ENCODE data around the gene ATP8B2. TPM values are rescaled to one million over a fixed set of nuclear protein-coding genes. Genes with fewer than 3 reads are reported as not detected.

ATP8B2 gene
- total and polyA plus RNA-seq, 4 donors = 0.75 to 16.2 (median 5.3) TPM

DNA sequence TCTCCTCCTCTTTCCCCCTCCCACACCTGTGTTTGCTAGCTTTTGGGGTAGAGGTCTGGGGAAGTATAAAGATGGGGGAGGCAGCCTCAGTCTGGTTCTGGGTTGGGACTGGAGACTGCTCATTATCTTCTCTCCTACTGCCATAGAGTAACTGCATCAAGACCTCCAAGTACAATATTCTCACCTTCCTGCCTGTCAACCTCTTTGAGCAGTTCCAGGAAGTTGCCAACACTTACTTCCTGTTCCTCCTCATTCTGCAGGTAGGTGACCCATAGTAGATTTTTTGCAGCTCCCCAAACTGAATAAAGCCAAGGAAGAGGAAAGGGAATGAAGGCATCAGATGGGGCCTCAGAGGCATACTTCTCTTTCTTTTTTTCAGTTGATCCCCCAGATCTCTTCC is 5.3 kb downstream of the ATP8B2 start:
- H3K4me3 ChIP-seq (ENCODE audit: low read depth in 1 of 3, low read length in 3 of 3) = no peak overlapping the region
- no peaks in the 10 kb centered on the region for H3K9me3 ChIP-seq (ENCODE audit: control insufficient read depth in 4 of 4, low read length in 3 of 4)
- no peaks in the 10 kb centered on the region for H3K27me3 ChIP-seq (ENCODE audit: control insufficient read depth in 4 of 4, insufficient read depth in 4 of 4, low read length in 3 of 4)
- TF ChIP-seq, protein P1, sequence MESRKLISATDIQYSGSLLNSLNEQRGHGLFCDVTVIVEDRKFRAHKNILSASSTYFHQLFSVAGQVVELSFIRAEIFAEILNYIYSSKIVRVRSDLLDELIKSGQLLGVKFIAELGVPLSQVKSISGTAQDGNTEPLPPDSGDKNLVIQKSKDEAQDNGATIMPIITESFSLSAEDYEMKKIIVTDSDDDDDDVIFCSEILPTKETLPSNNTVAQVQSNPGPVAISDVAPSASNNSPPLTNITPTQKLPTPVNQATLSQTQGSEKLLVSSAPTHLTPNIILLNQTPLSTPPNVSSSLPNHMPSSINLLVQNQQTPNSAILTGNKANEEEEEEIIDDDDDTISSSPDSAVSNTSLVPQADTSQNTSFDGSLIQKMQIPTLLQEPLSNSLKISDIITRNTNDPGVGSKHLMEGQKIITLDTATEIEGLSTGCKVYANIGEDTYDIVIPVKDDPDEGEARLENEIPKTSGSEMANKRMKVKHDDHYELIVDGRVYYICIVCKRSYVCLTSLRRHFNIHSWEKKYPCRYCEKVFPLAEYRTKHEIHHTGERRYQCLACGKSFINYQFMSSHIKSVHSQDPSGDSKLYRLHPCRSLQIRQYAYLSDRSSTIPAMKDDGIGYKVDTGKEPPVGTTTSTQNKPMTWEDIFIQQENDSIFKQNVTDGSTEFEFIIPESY (IDR thresholded peaks at IDR 0.05) = no peak
- no peak for TF ChIP-seq SP1 (IDR thresholded peaks at IDR 0.05)
- TF ChIP-seq NR2F2 (IDR thresholded peaks at IDR 0.05) = no peak
- DNase-seq (ENCODE audit: low spot score) = no peak
- H3K4me1 ChIP-seq (ENCODE audit: control insufficient read depth in 4 of 4, insufficient read depth in 4 of 4, low read length in 3 of 4) = peaks cover 10 to 29% (median 20%) of the 10 kb centered on the region in 4 donors
- no peak overlapping the region for H3K27ac ChIP-seq (ENCODE audit: low read depth in 1 of 2, low read length in 2 of 2)
- no peaks in the 10 kb centered on the region for H3K36me3 ChIP-seq (ENCODE audit: control insufficient read depth in 4 of 4, insufficient read depth in 3 of 4, low read depth in 1 of 4, low read length in 3 of 4)
- no peak overlapping the region for H3K9ac ChIP-seq (ENCODE audit: low read depth in 1 of 2, low read length in 2 of 2)

DNA sequence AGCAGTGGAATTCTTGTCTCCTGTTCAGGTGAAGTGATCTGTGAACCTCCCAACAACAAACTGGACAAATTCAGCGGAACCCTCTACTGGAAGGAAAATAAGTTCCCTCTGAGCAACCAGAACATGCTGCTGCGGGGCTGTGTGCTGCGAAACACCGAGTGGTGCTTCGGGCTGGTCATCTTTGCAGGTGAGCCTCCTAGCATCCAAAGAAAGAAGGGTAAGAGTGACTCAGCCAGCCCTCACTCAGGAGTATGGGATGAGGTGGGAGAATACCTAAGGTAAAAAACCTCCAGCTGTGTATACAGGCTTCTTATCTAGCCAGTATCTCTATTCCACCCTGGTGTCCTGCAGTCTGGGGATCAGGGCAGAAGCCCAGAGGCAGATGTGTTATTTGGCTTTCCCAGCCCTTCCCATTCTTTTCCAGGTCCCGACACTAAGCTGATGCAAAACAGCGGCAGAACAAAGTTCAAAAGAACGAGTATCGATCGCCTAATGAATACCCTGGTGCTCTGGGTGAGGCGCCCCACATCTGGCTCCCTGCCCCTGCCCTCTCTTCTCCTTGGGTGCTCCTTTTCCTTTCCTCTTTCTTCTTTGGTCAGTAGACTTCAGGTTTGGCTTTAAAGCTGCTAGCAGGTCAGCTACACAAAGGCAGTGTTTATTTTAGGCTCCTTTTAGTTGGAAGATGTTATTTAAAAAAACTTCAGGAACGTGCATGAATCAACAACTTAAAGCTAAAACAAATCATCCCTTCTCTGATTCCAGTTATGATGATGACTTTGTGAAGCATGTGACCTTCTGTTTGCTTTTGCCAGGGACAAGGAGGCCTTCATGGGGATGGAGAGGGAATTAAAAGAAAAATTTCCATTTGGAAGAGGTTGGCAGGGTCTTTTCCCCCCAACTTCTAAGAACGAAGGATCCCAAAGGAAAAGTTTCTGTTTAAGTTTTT is 9.0 kb downstream of the ATP8B2 start:
- Histone ChIP-seq H3K4me3 (ENCODE audit: low read depth in 1 of 3, low read length in 3 of 3) (no peak overlapping the region), H3K27ac (ENCODE audit: low read depth in 1 of 2, low read length in 2 of 2) (no peak overlapping the region), H3K9ac (ENCODE audit: low read depth in 1 of 2, low read length in 2 of 2) (no peak overlapping the region), H3K9me3 (ENCODE audit: control insufficient read depth in 4 of 4, low read length in 3 of 4) (no peaks in the 10 kb centered on the region), H3K36me3 (ENCODE audit: control insufficient read depth in 4 of 4, insufficient read depth in 3 of 4, low read depth in 1 of 4, low read length in 3 of 4) (no peaks in the 10 kb centered on the region), H3K4me1 (ENCODE audit: control insufficient read depth in 4 of 4, insufficient read depth in 4 of 4, low read length in 3 of 4) (peaks cover 0 to 13% (median 12%) of the 10 kb centered on the region in 4 donors), H3K27me3 (ENCODE audit: control insufficient read depth in 4 of 4, insufficient read depth in 4 of 4, low read length in 3 of 4) (no peaks in the 10 kb centered on the region)
- no peak for DNase-seq (ENCODE audit: low spot score)
- TF ChIP-seq EGR1 (IDR thresholded peaks at IDR 0.05; ENCODE audit: low read depth in 2 of 2) (no peak), NR2F2 (IDR thresholded peaks at IDR 0.05) (no peak), HNF4G (IDR thresholded peaks at IDR 0.05) (no peak), RXRA (IDR thresholded peaks at IDR 0.05) (peak; percentile 42 to 67), RAD21 (IDR thresholded peaks at IDR 0.05) (peak in 1 of 2 donors; percentile 19), TAF1 (conservative IDR thresholded peaks at IDR 0.05) (no peak), JUND (IDR thresholded peaks at IDR 0.05) (no peak), YY1 (IDR thresholded peaks at IDR 0.05) (peak; percentile 59), SP1 (IDR thresholded peaks at IDR 0.05) (peak; percentile 24), HNF4A (conservative IDR thresholded peaks at IDR 0.05) (peak; percentile 71 to 86), FOXA1 (IDR thresholded peaks at IDR 0.05) (peak; percentile 17), GABPA (IDR thresholded peaks at IDR 0.05 in 1 of 2, conservative IDR thresholded peaks at IDR 0.05 in 1 of 2) (no peak), FOXA2 (IDR thresholded peaks at IDR 0.05) (no peak)
- TF ChIP-seq, protein P2, sequence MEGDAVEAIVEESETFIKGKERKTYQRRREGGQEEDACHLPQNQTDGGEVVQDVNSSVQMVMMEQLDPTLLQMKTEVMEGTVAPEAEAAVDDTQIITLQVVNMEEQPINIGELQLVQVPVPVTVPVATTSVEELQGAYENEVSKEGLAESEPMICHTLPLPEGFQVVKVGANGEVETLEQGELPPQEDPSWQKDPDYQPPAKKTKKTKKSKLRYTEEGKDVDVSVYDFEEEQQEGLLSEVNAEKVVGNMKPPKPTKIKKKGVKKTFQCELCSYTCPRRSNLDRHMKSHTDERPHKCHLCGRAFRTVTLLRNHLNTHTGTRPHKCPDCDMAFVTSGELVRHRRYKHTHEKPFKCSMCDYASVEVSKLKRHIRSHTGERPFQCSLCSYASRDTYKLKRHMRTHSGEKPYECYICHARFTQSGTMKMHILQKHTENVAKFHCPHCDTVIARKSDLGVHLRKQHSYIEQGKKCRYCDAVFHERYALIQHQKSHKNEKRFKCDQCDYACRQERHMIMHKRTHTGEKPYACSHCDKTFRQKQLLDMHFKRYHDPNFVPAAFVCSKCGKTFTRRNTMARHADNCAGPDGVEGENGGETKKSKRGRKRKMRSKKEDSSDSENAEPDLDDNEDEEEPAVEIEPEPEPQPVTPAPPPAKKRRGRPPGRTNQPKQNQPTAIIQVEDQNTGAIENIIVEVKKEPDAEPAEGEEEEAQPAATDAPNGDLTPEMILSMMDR (IDR thresholded peaks at IDR 0.05; ENCODE audit: low read depth, low read length, missing input control) = no peak
- TF ChIP-seq, protein P3, sequence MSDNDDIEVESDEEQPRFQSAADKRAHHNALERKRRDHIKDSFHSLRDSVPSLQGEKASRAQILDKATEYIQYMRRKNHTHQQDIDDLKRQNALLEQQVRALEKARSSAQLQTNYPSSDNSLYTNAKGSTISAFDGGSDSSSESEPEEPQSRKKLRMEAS (IDR thresholded peaks at IDR 0.05) = peak; percentile 56
- TF ChIP-seq, protein P4, sequence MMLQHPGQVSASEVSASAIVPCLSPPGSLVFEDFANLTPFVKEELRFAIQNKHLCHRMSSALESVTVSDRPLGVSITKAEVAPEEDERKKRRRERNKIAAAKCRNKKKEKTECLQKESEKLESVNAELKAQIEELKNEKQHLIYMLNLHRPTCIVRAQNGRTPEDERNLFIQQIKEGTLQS (IDR thresholded peaks at IDR 0.05) = peak; percentile 25
- TF ChIP-seq, protein P1 (IDR thresholded peaks at IDR 0.05) = peak; percentile 18
- TF ChIP-seq, protein P5, sequence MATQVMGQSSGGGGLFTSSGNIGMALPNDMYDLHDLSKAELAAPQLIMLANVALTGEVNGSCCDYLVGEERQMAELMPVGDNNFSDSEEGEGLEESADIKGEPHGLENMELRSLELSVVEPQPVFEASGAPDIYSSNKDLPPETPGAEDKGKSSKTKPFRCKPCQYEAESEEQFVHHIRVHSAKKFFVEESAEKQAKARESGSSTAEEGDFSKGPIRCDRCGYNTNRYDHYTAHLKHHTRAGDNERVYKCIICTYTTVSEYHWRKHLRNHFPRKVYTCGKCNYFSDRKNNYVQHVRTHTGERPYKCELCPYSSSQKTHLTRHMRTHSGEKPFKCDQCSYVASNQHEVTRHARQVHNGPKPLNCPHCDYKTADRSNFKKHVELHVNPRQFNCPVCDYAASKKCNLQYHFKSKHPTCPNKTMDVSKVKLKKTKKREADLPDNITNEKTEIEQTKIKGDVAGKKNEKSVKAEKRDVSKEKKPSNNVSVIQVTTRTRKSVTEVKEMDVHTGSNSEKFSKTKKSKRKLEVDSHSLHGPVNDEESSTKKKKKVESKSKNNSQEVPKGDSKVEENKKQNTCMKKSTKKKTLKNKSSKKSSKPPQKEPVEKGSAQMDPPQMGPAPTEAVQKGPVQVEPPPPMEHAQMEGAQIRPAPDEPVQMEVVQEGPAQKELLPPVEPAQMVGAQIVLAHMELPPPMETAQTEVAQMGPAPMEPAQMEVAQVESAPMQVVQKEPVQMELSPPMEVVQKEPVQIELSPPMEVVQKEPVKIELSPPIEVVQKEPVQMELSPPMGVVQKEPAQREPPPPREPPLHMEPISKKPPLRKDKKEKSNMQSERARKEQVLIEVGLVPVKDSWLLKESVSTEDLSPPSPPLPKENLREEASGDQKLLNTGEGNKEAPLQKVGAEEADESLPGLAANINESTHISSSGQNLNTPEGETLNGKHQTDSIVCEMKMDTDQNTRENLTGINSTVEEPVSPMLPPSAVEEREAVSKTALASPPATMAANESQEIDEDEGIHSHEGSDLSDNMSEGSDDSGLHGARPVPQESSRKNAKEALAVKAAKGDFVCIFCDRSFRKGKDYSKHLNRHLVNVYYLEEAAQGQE (IDR thresholded peaks at IDR 0.05) = peak; percentile 27
- 58% methylated on average over 13 of the region's 13 CpGs for WGBS
